ENCODE results near the gene PEX5L.

Gene PEX5L

DNA sequence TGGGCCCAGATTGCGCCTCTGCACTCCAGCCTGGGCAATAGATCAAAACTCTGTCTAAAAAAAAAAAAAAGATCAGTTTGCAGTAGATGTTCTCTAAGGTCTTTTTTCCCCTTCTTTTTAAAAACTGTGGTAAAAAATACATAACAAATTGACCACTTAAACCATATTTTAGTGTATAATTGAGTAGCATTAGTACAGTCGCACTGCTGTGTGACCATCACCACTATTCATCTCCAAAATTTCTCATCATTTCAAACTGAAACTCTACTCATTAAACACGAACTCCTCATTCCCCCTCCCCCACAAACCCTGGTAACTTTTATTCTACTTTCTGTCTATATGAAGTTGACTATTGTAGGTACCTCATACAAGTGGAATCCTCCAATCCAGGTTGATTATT, 160.3 kb downstream of the PEX5L start:
- TF ChIP-seq ZNF274 (IDR thresholded peaks at IDR 0.05; ENCODE audit: low read depth, low read length) = no peak
- H3K4me3 ChIP-seq (ENCODE audit: low read length) = no peak overlapping the region

DNA sequence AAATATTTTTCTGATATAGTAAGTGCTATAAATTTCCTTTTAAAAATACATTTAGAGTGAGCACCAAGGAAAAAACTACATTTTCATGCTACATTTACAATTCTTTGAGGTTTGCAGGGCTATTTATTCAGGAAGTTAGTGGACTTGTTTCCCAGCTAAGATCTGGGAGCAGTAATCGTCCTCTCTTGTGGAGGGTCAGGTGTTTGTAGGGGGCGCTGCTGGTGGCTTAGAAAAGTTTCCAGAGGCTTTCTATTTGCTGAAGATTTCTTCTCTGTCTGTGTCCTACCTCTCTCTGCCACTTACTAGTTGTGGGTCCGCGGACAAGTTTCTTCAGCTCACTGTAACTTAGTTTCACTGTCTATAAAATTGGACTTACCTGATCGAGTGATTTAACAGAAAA, 163.9 kb downstream of the PEX5L start:
- TF ChIP-seq ZNF274 (IDR thresholded peaks at IDR 0.05; ENCODE audit: low read depth, low read length) = no peak
- no peak overlapping the region for H3K4me3 ChIP-seq (ENCODE audit: low read length)

DNA sequence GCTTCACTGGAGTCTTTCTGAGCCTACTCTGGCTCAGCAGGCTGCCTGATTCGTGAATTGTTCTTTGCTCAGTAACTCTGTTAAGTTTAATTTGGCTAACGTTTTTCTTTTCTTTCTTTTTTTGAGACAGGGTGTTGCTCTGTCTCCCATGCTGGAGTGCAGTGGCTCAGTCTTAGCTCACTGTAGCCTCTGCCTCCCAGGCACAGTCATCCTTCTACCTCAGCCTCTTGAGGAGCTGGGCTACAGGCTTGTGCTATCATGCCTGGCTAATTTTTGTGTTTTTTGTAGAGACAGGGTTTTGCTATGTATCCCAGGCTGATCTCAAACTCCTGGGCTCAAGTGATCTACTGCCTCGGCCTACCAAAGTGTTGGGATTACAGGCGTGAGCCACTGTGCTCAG, 165.0 kb downstream of the PEX5L start:
- TF ChIP-seq ZNF274 (IDR thresholded peaks at IDR 0.05; ENCODE audit: low read depth, low read length) = no peak

DNA sequence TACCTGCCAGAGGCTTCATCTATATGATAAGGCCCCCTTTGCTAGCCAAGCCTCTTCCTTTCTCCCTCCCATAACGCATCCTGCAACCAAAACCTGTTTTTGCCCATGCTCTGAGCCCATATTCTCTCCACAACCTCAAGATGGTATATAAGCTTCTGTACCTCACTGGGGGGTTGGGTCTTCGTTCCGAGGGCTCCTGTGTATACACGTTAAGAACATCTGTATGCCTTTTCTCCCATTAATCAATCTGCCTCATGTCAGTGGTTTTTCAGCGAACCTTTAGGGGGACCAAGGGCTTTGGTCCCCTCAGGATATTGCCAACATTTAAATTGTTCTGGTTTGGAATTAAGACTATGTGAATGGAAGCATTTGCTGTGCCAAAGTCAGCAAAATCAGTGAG, 168.0 kb downstream of the PEX5L start:
- TF ChIP-seq ZNF274 (IDR thresholded peaks at IDR 0.05; ENCODE audit: low read depth, low read length) = no peak

More for the DNA sequence above, 165.0 kb downstream of the PEX5L start:
- H3K4me3 ChIP-seq (ENCODE audit: low read length) = no peak overlapping the region

DNA sequence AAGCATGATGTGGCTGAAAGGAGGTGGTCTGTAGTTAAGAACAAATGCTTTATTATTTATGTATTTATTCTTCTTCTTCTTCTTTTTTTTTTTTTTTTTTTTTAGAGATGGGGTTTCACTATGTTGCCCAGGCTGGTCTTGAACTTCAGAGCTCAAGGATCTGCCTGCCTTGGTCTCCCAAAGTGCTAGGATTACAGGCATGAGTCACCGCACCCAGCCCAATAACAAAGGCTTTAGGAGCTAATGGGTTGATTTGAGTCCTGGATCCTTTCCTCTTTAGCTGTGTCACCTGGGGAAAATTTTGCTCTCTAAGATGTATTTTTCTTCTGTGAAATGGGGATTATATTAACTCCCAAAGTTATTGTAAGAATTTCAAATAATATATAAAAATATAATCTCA, 168.8 kb downstream of the PEX5L start:
- no peak overlapping the region for H3K4me3 ChIP-seq (ENCODE audit: low read length)
- TF ChIP-seq ZNF274 (IDR thresholded peaks at IDR 0.05; ENCODE audit: low read depth, low read length) = no peak

More for the DNA sequence above, 168.0 kb downstream of the PEX5L start:
- H3K4me3 ChIP-seq (ENCODE audit: low read length) = no peak overlapping the region

DNA sequence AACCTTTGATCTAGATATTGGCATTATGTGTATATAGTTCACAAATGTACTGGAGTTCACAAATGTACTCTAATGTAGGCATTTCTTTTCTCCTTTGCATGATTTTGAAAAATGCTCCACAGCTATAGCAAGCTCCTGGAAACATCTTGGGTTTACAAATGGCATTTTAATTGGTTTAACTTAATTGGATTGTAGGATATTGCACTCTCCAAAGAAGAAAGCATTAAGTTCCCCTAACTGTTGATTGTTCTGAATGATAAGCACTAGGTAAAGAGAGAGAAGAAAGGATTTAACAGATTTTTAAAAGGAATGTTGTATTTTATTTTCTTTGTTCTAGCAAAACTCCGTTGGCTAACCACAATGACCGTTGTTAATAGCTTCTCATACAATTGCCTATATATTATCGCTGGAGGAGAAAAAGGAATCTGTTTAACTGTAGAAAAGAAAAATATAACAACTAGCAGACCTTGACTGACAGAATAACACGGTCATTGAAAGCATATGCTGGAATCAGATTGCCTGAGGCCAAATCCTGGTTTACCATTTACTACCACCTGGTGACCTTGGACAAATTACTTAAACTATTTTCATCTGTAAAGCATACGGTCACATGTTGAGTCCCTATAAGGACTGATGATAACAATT, 170.8 kb downstream of the PEX5L start:
- no peak overlapping the region for H3K4me3 ChIP-seq (ENCODE audit: low read length)
- TF ChIP-seq ZNF274 (IDR thresholded peaks at IDR 0.05; ENCODE audit: low read depth, low read length) = no peak

DNA sequence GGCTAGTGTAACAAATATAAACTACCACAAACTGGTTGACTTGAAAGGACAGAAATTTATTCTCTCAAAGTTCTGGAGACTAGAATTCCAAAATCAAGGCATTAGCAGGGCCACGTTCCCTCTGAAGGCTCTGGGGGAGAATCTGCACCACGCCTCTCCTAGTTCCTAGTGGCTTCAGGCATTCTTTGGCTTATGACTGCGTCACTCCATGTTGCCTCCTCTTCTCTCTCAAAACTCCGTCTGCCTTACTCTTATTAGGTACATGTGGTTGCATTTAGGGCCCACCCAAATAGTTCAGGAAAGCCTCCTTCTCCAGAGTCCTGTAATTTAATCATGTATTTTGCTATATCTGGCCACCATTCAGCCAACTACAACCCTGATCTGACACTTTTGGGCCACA, 174.8 kb downstream of the PEX5L start:
- no peak overlapping the region for H3K4me3 ChIP-seq (ENCODE audit: low read length)
- TF ChIP-seq ZNF274 (IDR thresholded peaks at IDR 0.05; ENCODE audit: low read depth, low read length) = no peak

DNA sequence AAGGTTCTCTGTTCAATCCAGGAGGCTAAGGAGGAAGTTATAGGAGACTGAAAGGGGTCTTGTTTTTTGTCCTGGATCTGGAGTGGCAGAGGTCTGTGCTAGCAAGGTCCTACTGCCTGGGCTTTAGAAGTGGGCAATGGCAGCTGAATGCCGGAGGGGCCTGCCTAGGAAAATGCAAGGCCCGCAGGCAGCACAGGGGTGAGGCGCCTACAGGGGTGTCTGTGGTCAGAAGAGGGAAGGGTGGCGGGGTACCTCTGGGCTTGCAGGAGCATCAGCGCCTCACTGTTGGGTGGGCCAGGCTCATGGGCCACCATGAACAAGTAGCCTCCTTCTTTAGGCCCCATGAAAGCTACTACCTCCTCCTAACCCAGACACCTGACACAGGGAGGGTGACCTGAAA, 175.4 kb downstream of the PEX5L start:
- no peak for TF ChIP-seq ZNF274 (IDR thresholded peaks at IDR 0.05; ENCODE audit: low read depth, low read length)
- no peak overlapping the region for H3K4me3 ChIP-seq (ENCODE audit: low read length)

DNA sequence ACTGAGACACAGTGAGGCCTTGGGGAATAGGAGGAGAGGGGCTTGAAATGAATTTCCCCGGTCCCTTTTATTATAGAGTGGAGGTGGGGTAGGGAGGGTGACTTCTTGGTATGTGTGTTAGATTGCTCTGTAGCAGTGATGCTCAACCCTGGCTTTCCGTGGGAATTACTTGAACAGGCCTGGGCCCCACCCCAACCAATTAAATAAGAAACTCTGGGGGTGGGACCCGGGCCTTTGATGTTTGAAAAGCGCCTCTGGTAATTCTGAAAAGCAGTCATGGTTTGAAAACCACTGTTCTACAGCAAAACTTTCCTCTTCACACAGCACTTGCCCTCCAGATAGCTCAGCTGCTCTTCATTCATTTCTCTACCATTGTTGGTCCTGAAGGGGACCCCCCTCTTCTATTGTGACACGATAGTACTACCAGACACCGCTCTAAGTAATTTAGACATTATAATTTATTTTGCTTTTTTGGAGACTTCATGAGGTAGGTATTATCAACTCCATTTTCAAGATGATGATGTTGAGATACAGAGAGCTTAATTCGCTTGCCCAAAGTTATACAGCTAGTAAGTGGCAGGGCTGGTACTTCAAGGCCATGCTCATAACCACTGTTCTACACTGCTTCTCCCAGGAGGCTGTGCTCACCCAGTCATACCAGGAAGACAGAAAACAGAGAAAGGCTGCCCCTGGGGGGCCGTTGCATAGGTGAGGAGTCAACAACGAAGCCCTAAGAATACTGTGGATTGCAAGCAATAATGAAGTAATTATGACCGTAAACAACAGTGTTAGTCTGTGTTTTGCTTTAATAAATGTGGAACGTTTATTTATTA, 176.2 kb downstream of the PEX5L start:
- TF ChIP-seq ZNF274 (IDR thresholded peaks at IDR 0.05; ENCODE audit: low read depth, low read length) = no peak
- H3K4me3 ChIP-seq (ENCODE audit: low read length) = no peak overlapping the region

DNA sequence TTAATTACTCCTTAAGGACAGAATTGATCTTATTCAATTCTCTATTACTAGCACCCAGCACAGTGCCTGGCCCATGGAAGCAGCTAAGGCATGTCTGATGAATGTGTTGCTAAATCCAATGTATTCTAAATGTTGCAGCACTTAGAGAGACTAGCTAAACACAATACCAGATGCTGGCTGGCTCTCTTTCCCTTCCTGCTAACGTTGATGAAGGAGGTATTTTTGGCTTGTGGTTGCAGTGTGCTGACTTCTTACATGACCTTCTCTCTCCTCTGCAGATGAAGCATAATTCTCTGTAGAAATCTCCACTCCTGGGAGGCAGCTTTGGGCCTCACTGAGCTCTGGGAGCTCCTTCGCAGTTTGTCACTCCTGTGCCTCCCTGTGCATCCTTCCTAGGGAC, 183.6 kb downstream of the PEX5L start:
- TF ChIP-seq ZNF274 (IDR thresholded peaks at IDR 0.05; ENCODE audit: low read depth, low read length) = no peak

DNA sequence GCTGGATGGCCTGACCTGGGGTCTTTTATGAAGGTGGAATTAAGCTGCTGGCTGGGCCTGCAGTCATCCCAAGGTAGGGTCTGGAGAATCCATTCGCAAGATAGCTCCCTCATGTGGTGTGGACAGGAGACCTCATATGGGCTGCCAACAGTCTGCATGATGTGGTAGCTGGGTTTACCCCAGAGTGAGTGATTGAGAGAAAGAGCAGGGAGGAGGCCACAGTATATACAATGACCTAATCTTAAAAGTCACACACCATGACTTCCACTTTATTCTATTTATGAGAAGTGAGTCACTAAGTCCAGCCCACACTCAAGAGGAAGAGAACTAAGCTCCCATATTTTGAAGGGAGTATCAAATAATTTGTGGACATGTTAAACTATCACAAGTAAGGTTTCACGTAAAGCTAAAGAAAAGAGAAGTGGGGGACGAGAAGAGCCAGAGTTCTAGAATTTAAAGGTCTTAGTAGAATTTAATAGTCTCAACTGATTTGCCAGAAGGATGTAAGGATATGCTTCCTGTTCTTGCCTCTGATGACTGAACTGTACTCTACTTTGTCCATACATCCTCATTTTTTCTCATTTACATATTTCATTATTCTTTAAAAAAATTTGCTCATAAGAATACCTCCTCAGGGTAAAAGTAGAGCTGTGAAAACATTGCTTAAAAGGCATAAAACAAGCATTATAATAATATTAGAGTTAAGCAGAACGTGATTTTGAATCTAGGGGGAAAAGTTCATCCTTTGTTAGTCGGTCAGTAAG, 184.4 kb downstream of the PEX5L start:
- no peak overlapping the region for H3K4me3 ChIP-seq (ENCODE audit: low read length)
- TF ChIP-seq ZNF274 (IDR thresholded peaks at IDR 0.05; ENCODE audit: low read depth, low read length) = no peak

More for the DNA sequence above, 183.6 kb downstream of the PEX5L start:
- no peak overlapping the region for H3K4me3 ChIP-seq (ENCODE audit: low read length)

DNA sequence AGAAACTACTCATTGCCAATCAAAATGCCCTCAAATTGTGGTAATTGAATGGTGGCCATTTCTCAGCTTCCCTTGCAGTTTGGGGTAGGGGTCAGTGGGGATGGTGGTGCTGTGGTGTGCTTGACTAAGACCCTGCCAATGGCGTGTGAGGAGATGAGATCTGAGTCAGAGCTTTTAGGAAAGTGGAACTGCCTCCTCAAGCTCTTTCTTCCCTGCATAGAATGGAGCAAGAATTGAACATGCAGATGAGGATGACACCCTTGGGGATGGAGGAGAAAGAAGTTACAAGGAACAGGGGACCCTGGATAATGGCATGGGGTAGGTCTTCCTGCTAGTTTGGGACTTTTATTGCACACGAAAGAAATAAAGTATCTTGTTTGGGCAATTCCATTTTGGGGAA, 188.0 kb downstream of the PEX5L start:
- TF ChIP-seq ZNF274 (IDR thresholded peaks at IDR 0.05; ENCODE audit: low read depth, low read length) = no peak
- H3K4me3 ChIP-seq (ENCODE audit: low read length) = no peak overlapping the region

DNA sequence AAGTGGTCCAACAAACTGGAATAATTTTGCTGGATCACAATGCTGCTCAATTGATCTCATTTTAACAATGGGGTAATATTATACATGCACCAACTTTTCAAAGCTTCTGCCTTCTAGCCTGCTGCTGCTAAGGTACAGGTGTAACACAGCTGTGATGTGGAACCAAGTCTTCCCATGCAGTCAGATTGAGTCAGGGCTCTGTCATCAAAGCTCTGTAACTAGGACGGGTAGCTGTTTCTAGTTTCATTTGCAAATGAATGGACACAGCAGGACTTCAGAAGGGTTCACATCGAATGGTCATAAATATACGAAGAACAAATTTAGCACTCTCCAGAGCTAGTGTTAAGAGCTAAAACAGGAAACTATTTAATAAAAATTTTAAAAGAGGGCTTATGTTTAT, 194.7 kb downstream of the PEX5L start:
- no peak for TF ChIP-seq ZNF274 (IDR thresholded peaks at IDR 0.05; ENCODE audit: low read depth, low read length)
- H3K4me3 ChIP-seq (ENCODE audit: low read length) = no peak overlapping the region

DNA sequence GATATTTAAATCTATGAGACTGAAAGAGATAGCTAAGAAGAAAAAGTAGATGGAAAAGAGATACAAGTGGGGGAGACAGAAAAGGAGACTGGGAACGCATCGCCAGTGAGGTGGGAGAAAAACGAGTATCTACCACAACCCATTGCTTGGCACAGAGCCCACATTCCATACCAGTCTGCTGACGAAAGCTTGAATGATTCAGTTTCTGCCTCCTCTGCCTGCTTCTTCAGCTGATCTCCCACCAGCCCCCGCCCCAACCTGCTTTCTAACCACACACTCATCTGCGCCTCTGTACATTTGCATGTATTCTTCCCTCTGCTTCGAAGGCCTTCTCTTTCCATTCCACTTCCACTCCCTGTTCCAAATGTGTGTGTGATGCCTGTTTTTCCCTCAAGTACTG, 195.8 kb downstream of the PEX5L start:
- no peak overlapping the region for H3K4me3 ChIP-seq (ENCODE audit: low read length)
- no peak for TF ChIP-seq ZNF274 (IDR thresholded peaks at IDR 0.05; ENCODE audit: low read depth, low read length)

DNA sequence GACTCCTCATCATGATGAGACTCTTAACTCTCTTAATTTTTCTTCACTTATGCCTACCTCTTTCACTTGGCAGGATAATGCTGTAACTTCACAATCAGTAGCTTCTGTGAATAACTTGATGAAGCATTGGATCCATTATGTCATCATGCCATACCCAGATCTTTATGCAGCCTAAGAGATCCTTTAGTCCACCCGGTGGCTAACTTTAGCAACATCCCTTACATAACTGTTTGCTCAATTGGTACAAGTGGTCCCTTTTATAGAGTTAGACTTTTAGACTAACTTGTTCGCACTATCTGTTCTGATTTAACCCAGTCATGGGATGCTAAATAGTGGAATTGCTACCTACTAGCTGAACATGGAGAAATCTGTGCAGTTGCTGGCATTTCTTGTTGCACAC, 199.4 kb downstream of the PEX5L start:
- H3K4me3 ChIP-seq (ENCODE audit: low read length) = no peak overlapping the region
- no peak for TF ChIP-seq ZNF274 (IDR thresholded peaks at IDR 0.05; ENCODE audit: low read depth, low read length)
